OCI-LY3 (cell line): ENCODE measurements around the gene ADGRG7.

Experiments used
- CTCF ChIP-seq: fragments of 200-600, 300-600 bp; sonication (generic); IDR thresholded peaks from 2 replicates; pipeline ENCODE4 v1.5.1; 2014; ENCODE audit warnings: antibody characterized with exemption, low read length, low read depth
- EZH2phosphoT487 ChIP-seq: fragments of 200-600 bp; shearing (Covaris generic); IDR thresholded peaks from 2 replicates; pipeline ENCODE4 v1.6.1; 2018; ENCODE audit warnings: antibody characterized with exemption, mixed run types, low read depth

- TF ChIP-seq EZH2phosphoT487 (no peak), CTCF (no peak)
These were observed 86.8 kb downstream of the ADGRG7 start for GRCh38 chr3:100696161-100696560.
